Left forelimb (tissue), 1 donor: ENCODE results near the gene GNB3.

Experiments used
- DNase-seq: peaks from one replicate; pipeline ENCODE4 v3.0.0-alpha.2; 2018; ENCODE audit warnings: low spot score

The GNB3 gene

DNA sequence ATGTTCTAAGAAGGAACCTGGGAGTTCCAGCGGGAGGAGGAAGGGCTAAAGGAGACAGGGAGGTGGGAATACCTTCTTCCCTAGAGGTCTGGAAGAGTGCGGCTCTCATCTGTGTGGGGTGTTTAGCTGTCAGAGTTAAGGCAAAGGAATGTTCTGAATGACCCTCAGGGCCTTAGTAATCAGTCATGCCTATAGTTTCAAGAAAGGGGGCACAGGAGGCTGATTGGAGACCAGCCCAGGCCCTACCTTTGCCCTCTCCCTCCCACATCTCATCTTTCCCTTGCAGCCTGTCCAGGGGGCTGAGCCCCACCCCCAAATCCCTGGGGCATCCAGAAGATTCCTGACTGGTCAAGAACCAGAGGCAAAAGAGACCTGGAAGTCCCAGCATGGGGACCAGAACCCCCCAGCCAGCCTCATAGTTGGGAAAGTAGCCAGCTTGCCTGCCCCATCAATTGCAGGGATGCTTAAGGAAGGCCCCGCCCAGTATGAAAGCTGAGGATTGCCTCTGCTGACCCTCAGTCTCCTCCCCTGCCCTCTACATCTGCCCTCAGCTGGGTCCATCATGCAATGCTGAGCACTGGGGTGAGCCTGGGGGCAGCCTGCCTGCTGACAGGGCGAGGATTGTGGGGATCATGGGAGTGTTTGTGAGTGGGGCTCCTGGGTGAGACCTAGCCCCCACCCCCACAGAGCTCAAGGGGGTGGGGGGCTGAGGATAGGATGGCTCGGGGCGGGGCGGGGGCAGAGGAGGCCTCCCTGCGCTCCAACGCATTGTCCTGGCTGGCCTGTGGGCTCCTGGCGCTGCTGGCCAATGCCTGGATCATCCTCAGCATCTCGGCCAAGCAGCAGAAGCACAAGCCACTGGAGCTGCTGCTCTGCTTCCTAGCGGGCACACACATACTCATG lies 17.3 kb upstream of the GNB3 start:
- peak; percentile 63 for DNase-seq

DNA sequence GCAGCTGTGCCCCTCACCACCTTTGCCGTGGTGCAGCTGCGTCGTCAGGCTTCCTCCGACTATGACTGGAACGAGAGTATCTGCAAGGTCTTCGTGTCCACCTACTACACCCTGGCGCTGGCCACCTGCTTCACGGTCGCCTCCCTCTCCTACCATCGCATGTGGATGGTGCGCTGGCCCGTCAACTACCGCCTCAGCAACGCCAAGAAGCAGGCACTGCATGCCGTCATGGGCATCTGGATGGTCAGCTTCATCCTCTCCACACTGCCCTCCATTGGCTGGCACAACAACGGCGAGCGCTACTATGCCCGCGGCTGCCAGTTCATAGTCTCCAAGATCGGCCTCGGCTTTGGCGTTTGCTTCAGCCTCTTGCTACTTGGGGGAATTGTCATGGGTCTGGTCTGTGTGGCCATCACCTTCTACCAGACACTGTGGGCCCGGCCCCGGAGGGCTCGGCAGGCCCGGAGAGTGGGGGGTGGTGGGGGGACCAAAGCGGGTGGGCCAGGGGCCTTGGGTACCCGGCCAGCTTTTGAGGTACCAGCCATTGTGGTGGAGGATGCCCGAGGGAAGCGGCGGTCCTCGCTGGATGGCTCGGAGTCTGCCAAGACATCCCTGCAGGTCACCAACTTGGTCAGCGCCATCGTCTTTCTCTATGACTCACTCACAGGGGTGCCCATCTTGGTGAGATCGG lies 16.5 kb upstream of the GNB3 start:
- DNase-seq: peak; percentile 61

DNA sequence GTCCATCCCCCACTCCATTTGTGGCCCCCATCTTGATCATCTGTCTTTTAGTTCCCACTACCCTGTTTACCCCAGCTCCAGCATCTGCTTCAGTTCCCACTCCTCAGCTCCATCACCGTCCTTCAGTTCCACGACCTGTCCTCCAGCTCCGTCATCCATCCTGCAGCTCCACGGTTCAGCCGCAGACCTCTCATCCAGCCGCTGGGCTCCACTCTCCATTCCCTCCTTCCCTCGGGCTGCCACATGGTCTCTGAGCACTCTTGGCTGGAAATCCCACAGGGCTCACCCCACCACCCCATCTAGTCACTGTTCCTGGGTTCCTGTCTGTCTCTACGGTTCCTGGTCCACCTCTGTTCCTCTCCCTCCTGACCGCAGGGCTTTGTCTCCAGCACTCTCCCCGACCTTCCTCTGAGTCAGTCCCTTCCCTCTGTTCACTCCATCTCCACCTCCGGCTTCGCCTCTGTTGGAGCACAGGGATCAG lies 15.8 kb upstream of the GNB3 start:
- DNase-seq: peak; percentile 55

DNA sequence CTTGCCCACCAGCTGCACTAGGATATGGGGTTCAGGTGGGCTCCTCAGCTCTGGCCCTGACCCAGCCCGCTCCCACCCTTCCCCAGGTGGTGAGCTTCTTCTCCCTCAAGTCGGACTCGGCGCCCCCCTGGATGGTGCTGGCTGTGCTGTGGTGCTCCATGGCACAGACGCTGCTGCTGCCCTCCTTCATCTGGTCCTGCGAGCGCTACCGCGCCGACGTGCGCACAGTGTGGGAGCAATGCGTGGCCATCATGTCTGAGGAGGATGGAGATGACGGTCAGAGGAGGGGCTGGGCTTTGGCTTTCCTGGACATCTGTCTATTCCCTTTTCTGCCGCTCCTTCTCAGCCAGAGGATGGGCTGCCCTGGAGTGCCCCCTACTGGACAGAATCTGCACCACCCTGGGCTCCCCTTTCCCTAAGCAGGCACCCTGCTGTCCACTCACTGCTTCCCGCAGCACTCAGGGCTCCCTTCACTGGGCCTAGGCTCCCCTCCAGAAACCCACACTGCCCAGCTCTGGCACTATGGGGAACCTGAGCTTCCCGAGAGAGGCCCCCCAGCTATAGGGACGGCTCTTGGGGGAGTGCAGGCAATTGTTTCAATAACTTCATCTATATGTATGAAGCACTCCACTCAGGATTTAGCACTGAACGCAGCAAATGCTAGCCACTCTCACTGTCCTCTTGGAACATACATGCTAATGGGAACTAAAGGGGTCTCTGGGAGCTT lies 15.2 kb upstream of the GNB3 start:
- DNase-seq: peak; percentile 93

DNA sequence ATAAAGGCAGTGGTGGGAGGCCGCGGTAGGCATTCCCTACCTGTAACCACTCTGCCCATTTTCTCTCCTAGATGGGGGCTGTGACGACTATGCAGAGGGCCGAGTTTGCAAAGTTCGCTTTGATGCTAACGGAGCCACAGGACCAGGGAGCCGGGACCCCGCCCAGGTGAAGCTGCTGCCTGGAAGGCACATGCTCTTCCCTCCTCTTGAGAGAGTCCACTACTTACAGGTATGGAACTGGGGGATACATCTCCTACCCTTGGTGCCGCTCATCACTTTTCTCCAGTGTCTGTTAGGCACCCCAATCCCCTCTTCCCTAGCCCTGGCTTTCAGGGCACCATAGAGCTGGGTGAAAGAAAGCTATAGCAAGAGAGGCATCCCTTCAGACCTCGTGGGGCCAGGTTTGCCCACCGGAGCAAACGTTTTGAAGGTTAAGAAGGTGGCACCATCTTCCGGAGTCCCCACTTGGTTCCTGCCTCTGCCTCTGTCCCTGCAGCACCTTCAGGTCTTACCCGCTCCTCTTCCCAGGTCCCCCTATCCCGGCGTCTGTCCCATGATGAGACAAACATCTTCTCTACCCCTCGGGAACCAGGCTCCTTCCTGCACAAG lies 14.5 kb upstream of the GNB3 start:
- DNase-seq: no peak

DNA sequence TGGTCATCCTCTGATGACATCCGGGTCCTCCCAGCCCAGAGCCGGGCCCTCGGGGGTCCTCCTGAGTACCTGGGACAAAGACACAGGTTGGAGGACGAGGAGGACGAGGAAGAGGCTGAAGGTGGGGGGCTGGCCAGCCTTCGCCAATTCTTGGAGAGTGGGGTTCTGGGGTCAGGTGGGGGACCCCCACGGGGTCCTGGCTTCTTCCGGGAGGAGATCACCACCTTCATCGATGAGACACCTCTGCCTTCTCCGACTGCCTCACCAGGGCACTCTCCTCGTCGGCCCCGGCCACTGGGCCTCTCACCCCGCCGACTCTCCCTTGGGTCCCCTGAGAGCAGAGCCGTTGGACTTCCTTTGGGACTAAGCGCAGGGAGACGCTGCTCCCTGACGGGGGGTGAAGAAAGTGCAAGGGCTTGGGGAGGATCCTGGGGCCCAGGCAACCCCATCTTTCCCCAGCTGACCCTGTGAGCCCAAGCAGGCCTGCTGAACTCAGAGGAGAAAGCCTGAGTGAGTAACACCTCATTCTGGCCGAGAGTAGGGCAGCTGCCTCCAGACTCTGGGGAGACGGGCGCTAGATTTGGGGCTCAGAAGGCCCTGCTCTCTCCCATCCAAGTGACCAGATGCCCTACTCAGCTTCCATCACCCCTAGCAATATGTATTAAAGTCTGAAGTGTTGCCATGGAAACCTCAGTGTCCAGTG lies 13.8 kb upstream of the GNB3 start:
- DNase-seq: peak; percentile 62

DNA sequence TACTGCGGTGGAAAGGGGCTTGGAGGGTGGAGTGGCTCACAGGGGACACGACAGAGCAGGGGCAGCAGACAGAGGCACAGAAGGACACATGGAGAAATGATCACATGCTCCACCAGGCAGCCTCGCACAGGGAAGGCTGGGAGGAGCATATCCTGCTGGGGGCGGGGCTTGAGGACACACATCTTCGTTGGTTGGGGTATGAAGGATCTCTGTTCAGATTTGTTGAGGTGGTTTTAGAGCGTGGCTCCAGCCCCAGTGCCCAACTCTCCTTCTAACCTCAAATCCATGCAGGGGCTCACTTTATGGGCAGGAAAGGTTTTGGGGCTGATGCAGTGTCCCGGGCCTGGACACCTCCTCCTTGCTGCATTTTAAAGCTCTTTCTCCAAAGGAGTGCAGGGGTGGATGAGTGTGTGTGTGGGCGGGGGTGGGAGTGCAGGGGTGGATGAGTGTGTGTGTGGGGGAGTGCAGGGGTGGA lies 13.3 kb upstream of the GNB3 start:
- DNase-seq: peak; percentile 84

DNA sequence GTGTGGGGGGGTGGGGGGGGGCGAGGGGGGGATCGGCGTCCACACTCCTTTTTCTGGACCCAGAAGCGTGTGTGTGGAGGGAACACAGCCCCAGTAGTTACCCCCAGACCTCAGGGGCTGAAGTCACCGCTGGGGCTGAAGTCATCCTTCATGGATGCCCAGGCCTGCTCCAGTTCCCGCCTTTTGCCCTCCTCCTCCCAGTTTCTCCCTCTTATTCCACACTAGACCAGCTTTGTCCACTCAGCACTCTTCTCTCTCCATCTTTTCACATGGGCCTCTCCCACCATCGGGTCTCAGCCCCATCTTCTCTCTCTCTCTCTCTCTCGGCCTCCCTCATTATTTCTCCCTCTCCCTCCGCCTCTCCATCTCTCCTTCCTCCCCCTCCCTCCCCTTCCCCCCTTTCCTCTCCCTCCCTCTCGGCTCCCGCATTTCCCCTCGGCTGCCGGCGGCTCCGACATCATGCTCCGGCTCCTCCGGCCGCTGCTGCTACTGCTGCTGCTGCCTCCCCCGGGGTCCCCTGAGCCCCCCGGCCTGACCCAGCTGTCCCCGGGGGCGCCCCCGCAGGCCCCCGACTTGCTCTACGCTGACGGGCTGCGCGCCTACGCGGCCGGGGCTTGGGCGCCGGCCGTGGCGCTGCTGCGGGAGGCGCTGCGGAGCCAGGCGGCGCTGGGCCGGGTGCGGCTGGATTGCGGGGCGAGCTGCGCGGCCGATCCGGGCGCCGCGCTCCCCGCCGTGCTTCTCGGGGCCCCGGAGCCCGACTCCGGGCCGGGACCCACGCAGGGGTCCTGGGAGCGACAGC lies 12.5 kb upstream of the GNB3 start, which contains the start of gene P3H3:
Gene P3H3, plus strand, starts transcription at position 426 of the 799 bp plus-strand sequence. Its CDS starts 34 bp downstream, at position 460.
- DNase-seq: peak; percentile 76

DNA sequence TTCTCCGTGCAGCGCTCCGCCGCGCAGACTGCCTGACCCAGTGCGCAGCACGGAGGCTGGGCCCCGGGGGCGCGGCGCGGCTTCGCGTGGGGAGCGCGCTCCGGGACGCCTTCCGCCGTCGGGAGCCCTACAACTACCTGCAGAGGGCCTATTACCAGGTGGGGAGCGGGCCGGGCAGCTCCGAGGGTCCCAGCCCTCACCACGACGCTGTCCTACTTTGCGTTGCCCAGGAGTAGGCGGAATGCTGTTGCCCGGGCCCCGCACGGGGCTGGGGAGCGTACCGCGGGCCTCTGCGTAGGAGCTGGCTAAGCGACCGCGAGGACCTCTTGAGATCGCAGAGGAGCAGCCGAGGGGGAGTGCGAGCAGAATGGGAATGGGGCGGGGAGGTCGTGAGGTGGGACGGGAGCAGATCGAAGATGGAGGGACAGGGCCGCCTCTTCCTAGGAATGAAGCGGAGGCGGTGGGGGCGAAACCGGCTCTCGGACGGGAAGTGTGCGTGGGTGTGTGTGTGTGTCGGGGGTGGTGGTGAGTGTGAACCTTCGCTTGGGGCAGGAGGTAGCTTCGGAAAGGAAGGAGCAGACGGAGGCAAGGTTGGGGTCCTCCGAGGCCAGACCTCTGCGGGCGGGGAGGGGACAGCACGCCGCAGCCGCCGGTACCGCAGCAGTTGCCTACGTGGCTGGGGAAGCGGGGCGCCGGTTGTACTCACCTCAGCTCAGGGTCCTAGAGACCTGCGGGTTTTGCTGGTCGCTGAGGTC lies 11.8 kb upstream of the GNB3 start:
- DNase-seq: peak; percentile 83

DNA sequence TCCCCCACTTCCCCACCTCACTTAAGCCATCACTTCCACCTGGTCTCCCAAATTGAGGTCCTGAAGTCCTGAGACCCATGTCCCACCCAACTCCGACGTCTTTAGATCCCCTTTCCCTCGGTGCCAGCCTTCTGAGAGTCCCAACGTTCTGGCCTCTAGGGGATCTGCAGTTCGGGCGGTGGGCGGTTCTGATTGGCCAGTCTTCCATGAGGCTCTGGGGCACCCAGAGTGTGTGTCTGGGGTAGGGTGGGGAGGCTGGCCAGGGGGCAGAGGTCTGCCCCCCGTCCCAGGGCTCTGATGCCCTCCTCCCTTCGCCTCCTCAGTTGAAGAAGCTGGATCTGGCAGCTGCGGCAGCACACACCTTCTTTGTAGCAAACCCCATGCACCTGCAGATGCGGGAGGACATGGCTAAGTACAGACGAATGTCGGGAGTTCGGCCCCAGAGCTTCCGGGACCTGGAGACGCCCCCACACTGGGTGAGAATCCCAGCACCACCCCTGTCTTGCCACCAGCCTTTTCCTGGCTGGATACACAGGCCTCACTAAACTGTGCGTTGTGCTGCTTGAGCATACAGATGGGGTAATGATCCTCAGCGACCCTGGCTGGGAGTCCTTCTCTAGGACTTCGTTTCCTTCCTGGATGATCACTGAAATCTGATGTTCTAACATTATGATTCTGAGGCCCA lies 11.0 kb upstream of the GNB3 start:
- no peak for DNase-seq

DNA sequence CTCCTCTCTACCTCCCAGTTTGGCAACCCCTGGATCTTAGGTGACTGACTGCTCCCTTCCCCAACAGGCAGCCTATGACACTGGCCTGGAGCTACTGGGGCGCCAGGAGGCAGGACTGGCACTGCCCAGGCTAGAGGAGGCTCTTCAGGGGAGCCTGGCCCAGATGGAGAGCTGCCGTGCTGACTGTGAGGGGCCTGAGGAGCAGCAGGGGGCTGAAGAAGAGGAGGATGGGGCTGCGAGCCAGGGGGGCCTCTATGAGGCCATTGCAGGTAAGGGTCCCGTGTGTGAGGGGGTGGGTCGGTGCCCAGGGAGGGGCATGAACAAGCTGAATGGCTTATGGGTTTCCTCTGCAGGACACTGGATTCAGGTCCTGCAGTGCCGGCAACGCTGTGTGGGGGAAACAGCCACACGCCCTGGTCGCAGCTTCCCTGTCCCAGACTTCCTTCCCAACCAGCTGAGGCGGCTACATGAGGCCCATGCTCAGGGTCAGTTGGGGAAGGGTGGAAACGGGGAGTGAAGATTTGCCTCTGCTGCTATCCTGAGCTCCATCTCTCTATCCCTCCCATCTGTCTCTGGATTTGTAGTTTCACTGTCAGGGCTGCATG lies 10.3 kb upstream of the GNB3 start:
- DNase-seq: peak; percentile 53

DNA sequence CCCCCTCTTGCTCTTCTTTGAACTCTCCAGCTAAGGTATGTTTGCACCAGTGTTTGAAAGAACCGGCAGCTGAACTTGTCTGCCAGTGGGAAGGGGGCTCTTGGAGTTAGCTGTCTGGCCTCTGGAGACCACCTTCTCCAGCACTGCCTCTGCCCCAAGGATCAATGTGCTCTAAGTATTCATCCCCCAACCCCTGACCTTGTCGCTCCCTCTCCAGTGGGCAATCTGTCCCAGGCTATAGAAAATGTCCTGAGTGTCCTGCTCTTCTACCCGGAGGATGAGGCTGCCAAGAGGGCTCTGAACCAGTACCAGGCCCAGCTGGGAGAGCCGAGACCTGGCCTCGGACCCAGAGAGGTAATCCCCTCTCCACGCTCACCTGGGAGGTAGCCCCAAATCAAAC lies 9.7 kb upstream of the GNB3 start:
- peak; percentile 50 for DNase-seq

DNA sequence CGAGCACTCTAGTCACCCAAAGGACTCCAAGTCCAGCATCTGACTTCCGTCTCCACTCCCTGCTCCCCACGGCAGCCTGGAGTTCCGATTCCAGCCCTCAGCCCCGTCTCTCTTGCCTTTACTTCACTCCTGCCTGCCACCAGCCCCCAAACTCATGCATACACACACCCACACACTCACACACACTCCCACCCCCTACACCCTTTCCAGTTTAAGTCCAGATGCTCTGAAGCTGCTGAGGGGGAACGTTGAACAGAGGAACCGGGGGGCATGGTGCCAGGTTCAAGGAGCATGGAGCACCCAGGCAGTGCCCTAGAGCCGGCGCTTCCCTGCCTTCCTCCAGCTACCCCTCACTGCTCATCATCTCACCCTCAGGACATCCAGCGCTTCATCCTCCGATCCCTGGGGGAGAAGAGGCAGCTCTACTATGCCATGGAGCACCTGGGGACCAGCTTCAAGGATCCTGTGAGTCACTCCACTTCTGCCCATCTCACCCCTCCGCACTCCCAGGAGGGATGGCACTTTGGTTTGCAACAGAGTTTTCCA lies 9.2 kb upstream of the GNB3 start:
- no peak for DNase-seq

DNA sequence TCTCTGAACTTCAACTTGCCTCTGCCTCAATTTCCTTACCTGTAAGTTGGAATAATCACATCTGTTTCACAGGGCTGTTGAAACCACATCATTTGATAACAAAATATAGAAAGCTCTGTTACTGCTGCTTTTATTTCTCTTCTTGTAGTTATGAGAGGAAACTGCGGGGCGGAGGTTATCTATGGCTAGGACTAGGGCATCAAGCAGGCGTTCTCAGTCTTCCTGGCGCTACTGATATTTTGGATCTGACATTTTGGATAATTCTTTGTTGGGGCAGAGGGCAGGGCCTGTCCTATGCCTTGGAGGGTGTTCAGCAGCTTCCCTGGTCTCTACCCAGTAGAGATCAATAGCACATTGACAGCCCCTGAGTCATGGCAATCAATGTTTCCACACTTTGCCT lies 8.6 kb upstream of the GNB3 start:
- DNase-seq: no peak

DNA sequence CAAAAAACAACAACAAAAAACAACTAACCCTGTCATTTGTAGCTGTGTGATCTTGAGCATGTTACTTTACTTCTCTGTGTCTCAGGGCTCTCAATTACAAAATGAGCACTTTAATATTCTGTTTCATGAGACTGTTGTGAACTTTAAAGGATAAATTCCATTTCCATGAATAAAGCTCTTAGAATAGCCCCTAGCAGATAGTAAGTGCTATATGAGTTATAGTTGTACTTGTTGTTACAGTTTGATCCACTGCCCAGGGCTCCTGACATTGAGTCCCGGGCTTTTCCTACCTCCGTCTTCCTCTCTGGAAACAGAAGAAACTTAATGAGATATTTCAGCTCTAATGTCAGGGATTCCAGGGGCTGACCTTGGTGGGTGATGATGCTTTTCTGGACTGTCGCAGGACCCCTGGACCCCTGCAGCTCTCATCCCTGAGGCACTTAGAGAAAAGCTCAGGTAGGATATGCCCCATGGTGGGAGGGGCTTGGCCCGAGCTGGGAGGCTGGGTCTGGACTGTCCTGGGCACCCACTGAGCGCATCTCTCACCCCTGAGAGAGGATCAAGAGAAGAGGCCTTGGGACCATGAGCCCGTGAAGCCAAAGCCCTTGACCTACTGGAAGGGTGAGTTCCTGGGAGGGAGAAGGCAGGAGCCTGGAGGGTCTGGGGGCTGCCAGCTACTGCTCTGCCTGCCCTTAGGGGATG lies 7.4 kb upstream of the GNB3 start:
- DNase-seq: no peak

DNA sequence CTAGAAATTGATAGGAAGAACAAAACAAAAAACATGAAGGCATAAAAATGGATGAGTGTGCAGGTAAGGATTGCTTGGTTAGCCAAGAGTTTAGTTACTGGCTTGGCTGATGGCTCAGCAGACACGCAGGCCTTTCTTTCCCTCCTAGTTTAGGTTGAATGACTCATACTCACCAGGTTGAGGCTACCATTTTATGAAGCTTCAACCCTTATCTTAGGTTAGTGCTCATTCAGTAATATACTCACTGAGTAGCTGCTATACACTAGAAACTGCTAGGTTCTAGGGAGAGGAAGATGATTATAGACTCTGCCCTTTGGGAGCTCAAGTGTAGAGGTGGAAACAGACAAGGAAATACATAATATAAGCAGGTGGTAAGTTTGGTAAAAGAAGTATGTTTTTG lies 6.5 kb upstream of the GNB3 start:
- no peak for DNase-seq

DNA sequence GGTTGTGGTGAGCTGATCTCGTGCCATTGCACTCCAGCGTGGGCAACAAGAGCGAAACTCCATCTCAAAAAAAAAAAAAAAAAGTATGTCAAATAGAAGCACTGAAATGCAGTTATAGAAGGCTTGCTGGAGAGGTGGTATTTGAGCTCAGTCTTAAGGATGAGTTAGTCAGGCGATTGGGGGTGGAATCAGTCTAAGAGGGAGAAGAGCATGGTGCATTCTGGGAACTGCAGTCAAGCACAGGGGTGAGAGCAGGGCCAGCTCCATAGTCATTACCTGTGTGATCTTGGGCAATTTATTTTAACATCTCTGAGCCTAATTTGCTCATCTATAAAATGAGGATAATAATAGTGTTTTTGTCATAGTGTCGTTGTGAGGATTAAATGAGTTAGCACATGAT lies 5.9 kb upstream of the GNB3 start:
- DNase-seq: no peak

DNA sequence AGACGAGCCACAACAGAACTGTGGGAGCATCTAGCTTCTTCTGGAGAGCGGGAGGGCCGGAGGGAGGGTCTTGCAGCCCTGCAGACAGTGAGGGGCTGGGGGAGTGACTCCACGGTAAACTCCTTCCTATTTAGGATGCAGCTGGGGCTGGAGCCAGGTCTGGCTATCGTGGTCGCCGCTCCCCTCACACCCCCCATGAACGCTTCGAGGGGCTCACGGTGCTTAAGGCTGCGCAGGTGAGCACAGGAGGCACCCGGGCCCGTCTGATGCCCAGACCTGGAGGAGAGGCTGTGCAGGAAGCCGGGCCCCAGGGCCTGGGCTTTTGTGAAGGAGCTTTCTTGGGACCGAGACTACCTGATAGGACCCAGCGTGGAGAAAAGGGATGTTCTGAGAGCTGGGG lies 3.9 kb upstream of the GNB3 start:
- DNase-seq: no peak
